ENCODE data around the gene UHRF2. TPM values are rescaled to one million over a fixed set of nuclear protein-coding genes. Genes with fewer than 3 reads are reported as not detected.

Gene UHRF2
- total RNA-seq, 4 donors from 2014 or later, result 34.1 to 56.3 (median 46.6) TPM

- no peak overlapping the region for H3K27ac ChIP-seq
- no peaks in the 10 kb centered on the region for H3K9me3 ChIP-seq
- no peak for TF ChIP-seq EP300 (IDR thresholded peaks at IDR 0.05)
- H3K4me3 ChIP-seq, result no peak overlapping the region
- peaks cover 0 to 35% of the 10 kb centered on the region in 2 donors for H3K36me3 ChIP-seq
- WGBS, 2 donors (ENCODE audit: low coverage in 1 of 2), result 87 to 90% methylated on average over 3 to 5 of the region's 5 CpGs
- no peak for ATAC-seq
- no peaks in the 10 kb centered on the region for H3K27me3 ChIP-seq
- H3K4me1 ChIP-seq, result no peaks in the 10 kb centered on the region
Measured at GRCh38 chr9:6460189-6460768, 47.3 kb downstream of the UHRF2 start.

DNA sequence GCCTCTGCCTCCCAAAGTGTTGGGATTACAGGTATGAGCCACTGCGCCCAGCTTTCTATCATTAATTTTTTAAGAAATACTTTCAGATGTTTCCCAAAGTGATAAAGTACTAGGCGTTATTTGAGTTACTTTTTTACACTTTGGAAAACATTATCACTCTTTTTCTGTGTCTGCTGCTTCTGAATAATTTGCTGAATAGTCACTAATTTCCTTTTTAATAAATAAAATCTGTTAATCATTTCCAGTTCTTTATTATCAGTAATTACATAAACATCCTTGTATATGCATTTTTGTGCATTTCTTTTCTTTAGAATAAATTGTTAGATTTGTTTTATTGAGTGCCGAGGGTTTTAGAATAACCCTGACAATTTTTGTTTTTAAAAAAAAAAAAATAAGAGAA lies 48.6 kb downstream of the UHRF2 start:
- 94 to 97% methylated on average over 3 of the region's 3 CpGs for WGBS, 2 donors (ENCODE audit: low coverage in 1 of 2)
- no peak for ATAC-seq
- H3K4me3 ChIP-seq, result no peak overlapping the region

GRCh38 chr9:6467006-6467625 lies 54.1 kb downstream of the UHRF2 start:
- TF ChIP-seq POLR2A (IDR thresholded peaks at IDR 0.05), result no peak
- TF ChIP-seq EP300 (IDR thresholded peaks at IDR 0.05), result no peak
- TF ChIP-seq, protein P1, sequence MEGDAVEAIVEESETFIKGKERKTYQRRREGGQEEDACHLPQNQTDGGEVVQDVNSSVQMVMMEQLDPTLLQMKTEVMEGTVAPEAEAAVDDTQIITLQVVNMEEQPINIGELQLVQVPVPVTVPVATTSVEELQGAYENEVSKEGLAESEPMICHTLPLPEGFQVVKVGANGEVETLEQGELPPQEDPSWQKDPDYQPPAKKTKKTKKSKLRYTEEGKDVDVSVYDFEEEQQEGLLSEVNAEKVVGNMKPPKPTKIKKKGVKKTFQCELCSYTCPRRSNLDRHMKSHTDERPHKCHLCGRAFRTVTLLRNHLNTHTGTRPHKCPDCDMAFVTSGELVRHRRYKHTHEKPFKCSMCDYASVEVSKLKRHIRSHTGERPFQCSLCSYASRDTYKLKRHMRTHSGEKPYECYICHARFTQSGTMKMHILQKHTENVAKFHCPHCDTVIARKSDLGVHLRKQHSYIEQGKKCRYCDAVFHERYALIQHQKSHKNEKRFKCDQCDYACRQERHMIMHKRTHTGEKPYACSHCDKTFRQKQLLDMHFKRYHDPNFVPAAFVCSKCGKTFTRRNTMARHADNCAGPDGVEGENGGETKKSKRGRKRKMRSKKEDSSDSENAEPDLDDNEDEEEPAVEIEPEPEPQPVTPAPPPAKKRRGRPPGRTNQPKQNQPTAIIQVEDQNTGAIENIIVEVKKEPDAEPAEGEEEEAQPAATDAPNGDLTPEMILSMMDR (IDR thresholded peaks at IDR 0.05), result no peak
- no peak for TF ChIP-seq POLR2AphosphoS5 (IDR thresholded peaks at IDR 0.05)
- ATAC-seq, result no peak
- no peak overlapping the region for H3K27ac ChIP-seq
- no peak overlapping the region for H3K4me3 ChIP-seq
- H3K36me3 ChIP-seq, result peaks cover 0 to 17% of the 10 kb centered on the region in 2 donors
- no peaks in the 10 kb centered on the region for H3K27me3 ChIP-seq
- WGBS, 2 donors (ENCODE audit: low coverage in 1 of 2), result 88 to 95% methylated on average over 6 of the region's 6 CpGs
- no peaks in the 10 kb centered on the region for H3K4me1 ChIP-seq
- H3K9me3 ChIP-seq, result no peaks in the 10 kb centered on the region

More for the DNA sequence above, 48.6 kb downstream of the UHRF2 start:
- H3K36me3 ChIP-seq, result peaks cover 0 to 35% of the 10 kb centered on the region in 2 donors
- H3K27me3 ChIP-seq, result no peaks in the 10 kb centered on the region
- no peak overlapping the region for H3K27ac ChIP-seq
- no peaks in the 10 kb centered on the region for H3K9me3 ChIP-seq
- TF ChIP-seq, protein P1 (IDR thresholded peaks at IDR 0.05), result no peak
- TF ChIP-seq POLR2AphosphoS5 (IDR thresholded peaks at IDR 0.05), result no peak
- TF ChIP-seq POLR2A (IDR thresholded peaks at IDR 0.05), result no peak
- TF ChIP-seq EP300 (IDR thresholded peaks at IDR 0.05), result no peak
- H3K4me1 ChIP-seq, result no peaks in the 10 kb centered on the region

DNA sequence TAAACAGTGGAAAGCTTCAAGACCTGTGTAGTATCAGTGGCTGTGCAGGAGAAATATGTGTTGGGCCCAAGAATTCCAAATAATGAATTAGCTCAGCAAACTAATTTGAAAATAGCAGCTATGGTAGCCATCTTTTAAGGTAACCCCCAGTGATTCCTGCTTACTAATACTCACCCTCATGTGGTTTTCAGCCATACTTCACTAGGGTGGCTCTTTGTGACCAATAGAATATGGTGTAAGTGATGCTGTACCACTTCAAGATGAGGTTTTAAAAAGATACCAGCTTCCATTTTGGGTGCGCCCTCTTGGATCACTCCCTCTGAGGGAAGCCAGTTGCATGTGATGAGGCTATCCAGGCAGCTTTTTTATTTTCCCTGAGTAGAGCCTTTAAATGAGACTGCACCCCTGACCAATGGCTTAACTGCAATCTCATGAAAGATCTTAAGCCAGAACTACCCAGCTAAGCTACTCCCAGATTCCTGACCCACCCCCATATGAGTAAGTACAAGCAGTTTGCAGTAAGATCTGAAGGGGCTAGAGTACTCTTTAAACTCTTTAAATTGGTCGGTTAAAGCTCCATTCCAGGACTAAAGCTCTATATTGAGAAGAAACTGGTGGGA lies 58.3 kb downstream of the UHRF2 start:
- peaks cover 0 to 5% of the 10 kb centered on the region in 2 donors for H3K36me3 ChIP-seq
- H3K4me1 ChIP-seq, result no peaks in the 10 kb centered on the region
- WGBS, 2 donors (ENCODE audit: low coverage in 1 of 2), result 100% methylated on average over 2 of the region's 2 CpGs
- H3K27me3 ChIP-seq, result no peaks in the 10 kb centered on the region
- no peaks in the 10 kb centered on the region for H3K9me3 ChIP-seq
- TF ChIP-seq, protein P1 (IDR thresholded peaks at IDR 0.05), result no peak
- TF ChIP-seq EP300 (IDR thresholded peaks at IDR 0.05) (no peak), POLR2A (IDR thresholded peaks at IDR 0.05) (no peak)
- ATAC-seq, result no peak
- H3K27ac ChIP-seq, result no peak overlapping the region
- no peak overlapping the region for H3K4me3 ChIP-seq

GRCh38 chr9:6473151-6473550 lies 60.2 kb downstream of the UHRF2 start:
- no peak for ATAC-seq
- Histone ChIP-seq H3K4me1 (no peaks in the 10 kb centered on the region), H3K9me3 (no peaks in the 10 kb centered on the region), H3K27me3 (no peaks in the 10 kb centered on the region), H3K36me3 (peaks cover 0 to 23% of the 10 kb centered on the region in 2 donors), H3K27ac (no peak overlapping the region), H3K4me3 (no peak overlapping the region)
- 88 to 91% methylated on average over 2 of the region's 2 CpGs for WGBS, 2 donors (ENCODE audit: low coverage in 1 of 2)
- no peak for TF ChIP-seq POLR2AphosphoS5 (IDR thresholded peaks at IDR 0.05)
- TF ChIP-seq, protein P1 (IDR thresholded peaks at IDR 0.05), result no peak
- TF ChIP-seq EP300 (IDR thresholded peaks at IDR 0.05), result no peak
- TF ChIP-seq POLR2A (IDR thresholded peaks at IDR 0.05), result no peak

Measured in gastroesophageal sphincter (tissue), 4 donors.